Medulla oblongata (tissue), 1 donor: Measurements from ENCODE around the gene ZCCHC17.

Experiments used
- DNase-seq: peaks from one replicate; pipeline ENCODE4 v3.0.0-alpha.2; 2015; ENCODE audit errors: extremely low spot score

Gene ZCCHC17

DNA sequence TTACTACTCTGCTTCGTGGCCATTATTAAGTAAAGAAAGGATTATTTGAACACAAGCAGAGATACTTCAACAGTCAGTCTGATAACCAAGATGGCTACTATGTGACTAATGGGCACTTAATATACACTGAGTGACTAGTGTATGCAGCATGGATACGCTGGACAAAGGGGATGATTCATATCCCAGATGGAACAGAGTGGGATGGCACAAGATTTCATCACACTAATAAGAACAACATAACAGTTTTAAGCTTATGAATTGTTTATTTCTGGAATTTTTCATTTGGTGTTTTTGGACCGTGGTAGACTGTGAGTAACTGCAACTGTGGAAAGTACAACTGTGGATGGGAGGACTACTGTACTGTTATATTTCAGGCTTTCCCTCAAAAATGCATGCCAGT, 9.4 kb downstream of the ZCCHC17 start:
- no peak for DNase-seq

- no peak for DNase-seq
These were observed 11.2 kb downstream of the ZCCHC17 start for GRCh38 chr1:31308036-31308435.

GRCh38 chr1:31310198-31310597, 13.4 kb downstream of the ZCCHC17 start:
- no peak for DNase-seq

- no peak for DNase-seq
These were observed 19.1 kb downstream of the ZCCHC17 start for GRCh38 chr1:31315902-31316301.

- no peak for DNase-seq
These were observed 21.3 kb downstream of the ZCCHC17 start for GRCh38 chr1:31318146-31318545.

- no peak for DNase-seq
These were observed 27.3 kb downstream of the ZCCHC17 start for GRCh38 chr1:31324093-31324492.

GRCh38 chr1:31324992-31325391, 28.2 kb downstream of the ZCCHC17 start:
- no peak for DNase-seq

DNA sequence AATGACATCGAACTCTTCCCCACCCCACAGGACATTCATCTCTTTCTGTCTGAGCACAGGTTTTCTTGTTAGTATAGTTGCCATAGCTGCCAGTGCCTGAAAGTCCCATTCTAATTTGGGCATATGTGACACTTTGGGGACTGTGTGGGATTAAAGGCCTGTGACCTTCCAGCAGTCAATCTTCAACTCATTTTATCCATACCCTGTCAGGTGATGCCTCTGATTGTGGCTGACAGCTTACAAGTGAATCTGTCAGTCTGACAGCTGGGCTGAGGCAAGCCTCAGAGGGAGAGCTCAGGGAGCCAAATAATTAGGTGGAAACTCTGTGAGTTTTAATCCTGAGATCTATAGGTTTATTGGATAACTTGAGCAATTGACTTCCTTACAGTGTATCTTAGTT, 29.6 kb downstream of the ZCCHC17 start:
- DNase-seq, result no peak

DNA sequence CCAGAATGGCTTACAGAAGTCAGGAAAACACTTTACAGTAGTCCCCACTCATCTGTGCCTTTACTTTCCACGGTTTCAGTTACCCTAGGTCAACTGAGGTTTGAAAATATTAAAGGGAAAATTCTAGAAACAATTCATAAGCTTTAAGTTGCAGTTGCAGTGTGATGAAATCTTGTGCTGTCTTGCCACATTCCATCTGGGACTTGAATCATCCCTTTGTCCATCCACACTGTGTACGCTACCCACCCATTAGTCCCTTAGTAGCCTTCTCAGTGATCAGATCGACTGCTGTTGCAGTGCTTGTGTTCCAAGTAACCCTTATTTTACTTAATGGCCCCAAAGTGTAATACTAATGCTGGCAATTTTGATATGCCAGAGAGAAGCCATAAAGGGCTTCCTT, 30.5 kb downstream of the ZCCHC17 start:
- no peak for DNase-seq

DNA sequence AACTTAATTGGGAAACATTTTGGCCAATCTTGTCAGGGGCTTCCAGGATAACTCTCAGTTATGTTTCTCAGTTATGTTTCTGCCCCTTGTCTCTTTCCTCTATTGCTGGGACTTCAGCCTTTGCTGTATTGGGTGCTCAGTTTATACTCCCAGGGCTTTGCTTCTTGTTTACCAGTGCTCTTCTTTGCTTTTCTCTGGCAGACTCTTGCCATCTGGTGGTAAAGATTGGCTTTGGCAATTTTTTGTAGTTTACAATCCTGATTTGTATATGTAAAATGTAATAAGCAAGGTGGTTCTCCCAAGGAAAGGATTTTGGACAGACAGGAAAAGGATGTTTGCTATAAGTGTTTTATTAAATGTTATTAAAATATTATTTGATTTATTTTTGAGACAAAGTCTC, 38.2 kb downstream of the ZCCHC17 start:
- peak; percentile 67 for DNase-seq

DNA sequence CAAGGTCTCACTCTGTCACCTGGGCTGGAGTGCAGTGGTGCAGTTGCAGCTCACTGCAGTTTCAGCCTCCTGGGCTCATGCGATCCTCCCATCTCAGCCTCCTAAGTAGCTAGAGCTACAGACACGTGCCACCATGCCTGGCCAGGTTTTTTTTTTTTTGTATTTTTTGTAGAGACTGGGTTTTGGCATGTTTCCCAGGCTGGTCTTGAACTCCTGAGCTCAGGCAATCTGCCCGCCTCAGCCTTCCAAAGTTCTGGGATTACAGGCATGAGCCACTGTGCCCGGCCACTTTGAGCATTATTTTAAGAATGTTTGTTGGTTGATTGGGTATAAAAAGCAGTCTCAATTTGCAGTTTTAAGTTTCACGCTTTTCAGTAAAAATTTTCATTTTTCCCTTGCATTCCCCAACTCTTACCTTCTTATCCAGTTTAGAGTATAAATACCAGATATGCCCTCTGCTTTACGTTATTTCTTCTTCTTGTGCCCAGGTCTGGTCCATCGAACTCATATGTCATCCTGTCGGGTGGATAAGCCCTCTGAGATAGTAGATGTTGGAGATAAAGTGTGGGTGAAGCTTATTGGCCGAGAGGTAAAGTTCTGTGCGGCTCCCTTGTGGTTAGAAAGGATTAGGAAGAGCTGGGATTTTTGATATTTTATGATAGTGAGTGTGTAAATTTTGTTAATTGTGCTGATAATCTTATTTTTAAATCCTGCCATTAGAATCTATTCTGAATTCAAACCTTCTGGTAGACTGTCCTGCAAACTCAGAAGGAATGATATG, 40.0 kb downstream of the ZCCHC17 start:
- DNase-seq, result no peak

DNA sequence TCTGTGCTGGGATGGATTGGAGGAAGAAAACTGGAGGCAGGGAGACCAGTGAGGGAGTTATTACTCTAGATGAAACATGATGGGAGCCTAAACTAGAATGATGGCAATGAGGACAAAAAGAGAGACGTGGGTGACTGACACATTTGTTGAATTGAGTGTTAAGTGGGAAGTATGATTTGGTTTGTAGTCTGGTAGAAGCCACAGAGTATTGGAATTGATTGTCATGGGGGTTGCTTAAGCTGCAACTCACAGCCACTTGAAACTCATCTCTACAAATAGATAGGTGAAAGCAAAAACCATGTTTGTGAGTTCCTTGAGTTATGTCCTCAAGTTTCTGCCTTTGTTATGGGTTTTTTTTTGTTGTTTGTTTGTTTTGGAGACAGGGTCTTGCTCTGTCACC, 47.7 kb downstream of the ZCCHC17 start:
- DNase-seq, result no peak

- DNase-seq, result no peak
These were observed 48.8 kb downstream of the ZCCHC17 start for GRCh38 chr1:31345635-31346034.

DNA sequence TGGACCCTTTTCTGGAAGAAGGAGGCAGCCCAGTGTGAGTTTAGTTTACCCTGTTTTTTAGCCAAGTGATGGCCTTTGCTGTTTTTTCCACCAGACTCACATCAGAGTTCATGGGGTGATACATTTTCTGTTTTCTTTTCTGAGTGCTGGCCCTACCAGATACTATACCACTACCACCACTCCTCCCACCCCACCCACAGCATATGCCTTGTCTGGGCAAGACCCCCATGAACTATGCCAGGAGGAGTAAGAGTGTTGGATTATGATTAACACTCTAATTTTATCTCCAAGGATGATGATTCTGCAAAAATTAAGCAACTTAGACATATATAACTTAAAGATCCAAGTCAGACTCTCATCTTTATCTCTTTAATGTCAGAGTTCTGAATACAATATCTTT, 50.0 kb downstream of the ZCCHC17 start:
- no peak for DNase-seq

- no peak for DNase-seq
These were observed 51.6 kb downstream of the ZCCHC17 start for GRCh38 chr1:31348449-31348848.

DNA sequence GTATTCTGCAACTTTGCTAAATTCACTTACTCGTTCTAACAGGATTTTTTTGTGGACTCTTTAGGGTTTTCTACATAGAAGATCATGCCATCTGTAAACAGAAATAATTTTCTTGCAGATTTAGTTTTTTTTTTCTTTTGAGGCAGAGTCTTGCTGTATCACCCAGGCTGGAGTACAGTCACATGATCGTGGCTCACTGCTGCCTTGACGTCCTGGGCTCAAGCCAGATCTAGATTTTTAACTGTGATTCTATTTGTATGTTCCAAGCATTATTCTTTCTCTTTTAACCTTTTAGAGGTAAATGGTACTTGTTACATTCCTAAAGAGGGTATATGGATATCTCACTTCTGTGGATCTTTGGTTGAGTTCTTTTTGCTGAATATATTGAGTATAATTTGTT, 57.5 kb downstream of the ZCCHC17 start:
- peak; percentile 37 for DNase-seq

- no peak for DNase-seq
These were observed 59.6 kb downstream of the ZCCHC17 start for GRCh38 chr1:31356427-31356826.

DNA sequence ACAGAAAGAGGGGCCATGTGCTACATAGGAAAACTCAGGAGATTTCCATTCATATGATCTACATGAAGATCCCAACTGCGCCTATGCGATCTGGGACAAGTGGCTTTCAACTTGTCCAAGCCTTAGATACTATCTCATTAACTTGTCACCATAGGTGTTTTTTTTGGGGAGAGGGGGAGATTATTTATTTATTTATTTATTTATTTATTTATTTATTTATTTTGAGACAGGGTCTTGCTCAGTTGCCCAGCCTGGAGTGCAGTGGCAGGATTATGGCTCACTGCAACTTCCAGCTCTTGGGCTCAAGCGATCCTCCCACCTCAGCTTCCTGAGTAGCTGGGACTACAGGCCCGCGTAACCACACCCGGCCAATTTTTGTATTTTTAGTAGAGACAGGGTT, 64.8 kb downstream of the ZCCHC17 start:
- DNase-seq, result no peak

- no peak for DNase-seq
These were observed 65.2 kb downstream of the ZCCHC17 start for GRCh38 chr1:31362032-31362431.

GRCh38 chr1:31364561-31365250, 67.9 kb downstream of the ZCCHC17 start:
- no peak for DNase-seq

GRCh38 chr1:31366796-31367195, 70.0 kb downstream of the ZCCHC17 start:
- DNase-seq, result peak; percentile 21

DNA sequence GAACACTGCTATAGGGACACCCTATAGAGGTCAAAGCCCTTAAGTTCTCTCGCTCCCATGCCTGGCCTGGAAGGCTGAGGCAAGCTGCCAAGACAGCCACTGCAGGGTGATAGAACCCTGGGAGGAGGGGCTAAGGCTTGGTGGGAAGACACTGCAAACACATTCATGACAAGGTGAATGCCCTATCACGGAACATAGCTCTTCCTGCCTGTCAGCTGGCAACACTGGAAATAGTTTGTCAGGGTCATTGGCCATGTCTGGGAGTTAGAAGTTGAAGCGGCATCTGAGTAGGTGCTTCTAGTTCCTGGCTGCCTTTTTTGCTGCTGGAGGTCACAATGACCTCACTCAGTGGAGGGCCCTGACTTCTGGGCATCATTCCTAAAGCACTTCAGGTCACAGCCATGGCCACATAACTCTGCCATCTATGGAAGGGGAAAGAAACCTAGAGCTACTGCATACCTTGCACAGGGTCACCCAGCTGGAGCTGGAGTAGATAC, 71.8 kb downstream of the ZCCHC17 start:
- no peak for DNase-seq

DNA sequence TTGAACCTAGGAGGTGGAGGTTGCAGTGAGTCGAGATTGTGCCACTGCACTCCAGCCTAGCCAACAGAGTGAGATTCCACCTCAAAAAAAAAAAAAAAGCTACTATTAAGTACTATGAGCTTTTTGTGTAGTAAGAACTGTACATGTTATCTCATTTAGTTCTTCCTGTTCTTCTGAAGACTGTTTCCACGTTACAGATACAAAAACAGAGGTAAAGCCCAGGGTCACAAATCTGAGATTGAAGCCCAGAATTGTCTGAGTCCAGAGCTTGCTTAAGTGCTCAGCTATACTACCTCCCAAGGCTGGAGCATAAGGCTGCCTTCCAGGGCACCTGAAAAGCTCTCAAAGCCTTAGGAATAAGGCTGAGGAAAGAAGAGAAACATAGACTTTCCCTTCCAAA, 73.2 kb downstream of the ZCCHC17 start:
- DNase-seq, result no peak
